ENCODE data around the gene USP40.

DNA sequence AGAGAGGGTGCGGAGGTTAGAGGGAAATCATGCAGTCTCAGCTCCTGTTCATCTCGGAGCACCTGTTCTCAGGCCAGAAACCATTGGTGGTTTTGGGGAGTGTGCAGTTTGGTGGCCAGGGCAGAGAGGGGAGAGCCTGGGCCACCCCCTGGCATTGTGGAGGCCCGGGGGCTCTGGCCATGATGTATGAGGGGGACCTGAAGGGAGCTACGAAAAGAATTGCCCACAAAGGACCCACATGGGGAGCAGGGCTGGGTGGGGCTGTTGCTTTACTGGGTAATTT is 124.6 kb downstream of the USP40 start:
- TF ChIP-seq GATA3 (IDR thresholded peaks at IDR 0.05; ENCODE audit: low read depth, low read length): no peak
- TF ChIP-seq GATA2 (IDR thresholded peaks at IDR 0.05; ENCODE audit: low read depth, low read length): no peak

Measured in SH-SY5Y (cell line).